Ovary (tissue), 9 donors: ENCODE results near the gene ZNF827. TPM values are rescaled to one million over a fixed set of nuclear protein-coding genes. Genes with fewer than 3 reads are reported as not detected.

ENCODE experiments used
- DNase-seq, 5 donors: peaks; one replicate each; pipeline ENCODE4 v3.0.0-alpha.2; 2019 to 2020
- H3K27ac ChIP-seq, 2 donors: fragments of 200-600 bp; one replicate each; pipeline versions ENCODE4 v1.5.1 to v1.8.0; 2019 to 2022
- H3K27me3 ChIP-seq: fragments of 200-600 bp; one replicate; pipeline ENCODE4 v1.8.0; 2022
- H3K36me3 ChIP-seq: fragments of 200-600 bp; sonication (generic); one replicate; pipeline ENCODE4 v1.5.1; 2019
- H3K4me1 ChIP-seq: one replicate; pipeline ENCODE4 v1.8.1; 2013; ENCODE audit warnings: mild to moderate bottlenecking, moderate library complexity; ENCODE audit not compliant: insufficient read depth
- H3K4me3 ChIP-seq: fragments of 200-600 bp; sonication (generic); one replicate; pipeline ENCODE4 v1.5.1; 2017
- H3K9me3 ChIP-seq, 2 donors: fragments of 200-600 bp in 1 of 2; sonication (generic) in 1 of 2; one replicate each; pipeline versions ENCODE4 v1.5.1 to v1.8.1; 2013 to 2019; ENCODE audit warnings: mild to moderate bottlenecking in 1 of 2, moderate library complexity in 1 of 2
- CTCF ChIP-seq, 3 donors: fragments of 450-650 bp in 2 of 3; fragments of 200-600 bp in 1 of 3; IDR thresholded peaks; one replicate each; pipeline versions ENCODE4 v1.5.1 to v1.8.0; 2016 to 2022; ENCODE audit warnings: antibody characterized with exemption in 3 of 3, mild to moderate bottlenecking in 1 of 3
- EP300 ChIP-seq: sonication (generic); formaldehyde crosslinking; IDR thresholded peaks from one replicate; pipeline ENCODE4 v1.6.1; 2017; ENCODE audit warnings: antibody characterized with exemption
- POLR2A ChIP-seq: fragments of 450-650 bp; IDR thresholded peaks from one replicate; pipeline ENCODE4 v1.6.1; 2017; ENCODE audit warnings: antibody characterized with exemption, mild to moderate bottlenecking, moderate library complexity
- WGBS, 3 donors: extraction: QIAGEN DNeasy Blood & Tissue Kit in 1 of 3; methylation state at CpG; one replicate each; pipeline versions ENCODE4 v1.1.5 to v1.1.7; 2013 to 2017; 5-methylcytosine and 5-hydroxymethylcytosine counted together
- intact Hi-C, 4 donors: fragments of 100-400 bp; cut with DNase I; formaldehyde crosslinking; loops; one replicate each; pipeline versions ENCODE4 v1.11.0 to v1.15.1; 2022 to 2023
- polyA plus RNA-seq, 2 donors: library from polyadenylated mRNA; stranded (reverse); fragments of 200-250 nt in 1 of 2; fragments of 350-450 nt in 1 of 2; fragmentation: Illumina TruSeq in 1 of 2; extraction: RNeasy Lipid Tissue Mini Kit (QIAGEN cat#74804) in 1 of 2; gene quantifications; one replicate each; pipeline ENCODE4 v1.2.3, GENCODE V29; 2013 to 2014
- total RNA-seq, 7 donors: library from RNA; depleted of rRNA in 2 of 7; stranded (reverse); fragments of >200 nt in 2 of 7; fragmentation: NEBNext Ultra II Directional in 3 of 7; extraction: Animal tissue kit (Norgen Biotek cat#: 25700) in 3 of 7; gene quantifications; one replicate each; pipeline versions ENCODE4 v1.1.0 to v1.2.4, GENCODE V29; 2016 to 2023
- donor health status: DM: no; HTN: no; CAD: no; lungs with moderate emphysema.
- donor health status: DM: no; HTN: no; CAD: no.
- donor health status: Bipolar disorder and iron deficiency.
- donor health status: DM: yes; HTN: yes; CAD: no.
- donor health status: DM: no; HTN: no; CAD: no.
- donor health status: DM: yes; HTN: yes; CAD: no.

The ZNF827 gene
- total and polyA plus RNA-seq, 9 donors, result 7.8 to 36.0 (median 20.0) TPM

GRCh38 chr4:145743641-145744040, 195.0 kb downstream of the ZNF827 start:
- TF ChIP-seq POLR2A, result no peak
- TF ChIP-seq CTCF (IDR thresholded peaks at IDR 0.05), result no peak
- TF ChIP-seq EP300, result no peak
- no peaks in the 10 kb centered on the region for H3K9me3 ChIP-seq
- H3K27me3 ChIP-seq, result no peaks in the 10 kb centered on the region
- 88 to 93% (median 89%) methylated on average over 2 of the region's 2 CpGs for WGBS, 3 donors
- H3K27ac ChIP-seq, result no peak overlapping the region
- H3K4me3 ChIP-seq, result no peak overlapping the region
- intact Hi-C loops, result no loop called here
- DNase-seq, result no peak
- H3K36me3 ChIP-seq, result no peaks in the 10 kb centered on the region
- no peaks in the 10 kb centered on the region for H3K4me1 ChIP-seq

- Histone ChIP-seq H3K9me3 (no peaks in the 10 kb centered on the region), H3K27me3 (no peaks in the 10 kb centered on the region), H3K36me3 (no peaks in the 10 kb centered on the region), H3K4me3 (no peak overlapping the region), H3K4me1 (peaks cover 3% of the 10 kb centered on the region), H3K27ac (no peak overlapping the region)
- no peak for DNase-seq
- 48 to 56% (median 56%) methylated on average over 2 of the region's 2 CpGs for WGBS, 3 donors
- intact Hi-C loops, result no loop called here
- TF ChIP-seq EP300 (no peak), POLR2A (no peak), CTCF (IDR thresholded peaks at IDR 0.05) (no peak)
These were observed 197.8 kb downstream of the ZNF827 start for GRCh38 chr4:145740806-145741205.

GRCh38 chr4:145739845-145740244, 198.8 kb downstream of the ZNF827 start:
- H3K36me3 ChIP-seq, result no peaks in the 10 kb centered on the region
- TF ChIP-seq POLR2A (no peak), EP300 (no peak), CTCF (IDR thresholded peaks at IDR 0.05) (no peak)
- WGBS, 3 donors, result 10 to 16% (median 14%) methylated on average over 5 of the region's 5 CpGs
- no peak overlapping the region for H3K27ac ChIP-seq
- H3K4me3 ChIP-seq, result no peak overlapping the region
- H3K27me3 ChIP-seq, result no peaks in the 10 kb centered on the region
- DNase-seq, result no peak
- H3K4me1 ChIP-seq, result peaks cover 3% of the 10 kb centered on the region
- intact Hi-C loops, result loop anchor here in 2 of 4 donors (5.0 to 10.0 kb wide), 2 partner anchors 195 to 568 kb away; partner anchors contain the start of gene ZNF827 (in 1 of the 2)
- H3K9me3 ChIP-seq, result no peaks in the 10 kb centered on the region

- no peak overlapping the region for H3K4me3 ChIP-seq
- no peaks in the 10 kb centered on the region for H3K27me3 ChIP-seq
- no peak overlapping the region for H3K27ac ChIP-seq
- H3K9me3 ChIP-seq, result no peaks in the 10 kb centered on the region
- no peak for TF ChIP-seq CTCF (IDR thresholded peaks at IDR 0.05)
- TF ChIP-seq EP300, result no peak
- TF ChIP-seq POLR2A, result no peak
- H3K4me1 ChIP-seq, result peaks cover 5% of the 10 kb centered on the region
- 61 to 65% (median 64%) methylated on average over 9 of the region's 9 CpGs for WGBS, 3 donors
- H3K36me3 ChIP-seq, result no peaks in the 10 kb centered on the region
- DNase-seq, result peak in 3 of 5 donors; percentile 17 to 30 (median 29)
- intact Hi-C loops, result loop anchor here in 2 of 4 donors (5.0 to 10.0 kb wide), 2 partner anchors 198 to 564 kb away; partner anchors contain the start of gene ZNF827 (in 1 of the 2)
These were observed 202.3 kb downstream of the ZNF827 start for GRCh38 chr4:145736241-145736831.
